Keratinocyte (primary cell): ENCODE results near the gene NUBP2. TPM values are rescaled to one million over a fixed set of nuclear protein-coding genes. Genes with fewer than 3 reads are reported as not detected.

Experiments used
- DNase-seq: peaks from one replicate; pipeline ENCODE4 v3.0.0-alpha.2; 2011; ENCODE audit warnings: low read depth, missing footprints, low spot score
- FAIRE-seq: peaks from 2 replicates; lab custom pipeline; 2011; peaks lifted over from hg19 to GRCh38; lab: Jason Lieb, UNC
- H2AFZ ChIP-seq: 2 replicates; pipeline ENCODE4 v1.6.0; 2012; ENCODE audit warnings: low read length, control low read depth, inconsistent platforms; ENCODE audit not compliant: control insufficient read depth
- H3K27ac ChIP-seq: 2 replicates; pipeline ENCODE4 v1.5.1; 2011; ENCODE audit warnings: low read length; ENCODE audit not compliant: control insufficient read depth, insufficient read depth
- H3K27me3 ChIP-seq: 3 replicates; pipeline ENCODE4 v1.6.0; 2011; ENCODE audit warnings: low read length; ENCODE audit not compliant: control insufficient read depth, insufficient read depth; ENCODE audit errors: extremely low read depth
- H3K36me3 ChIP-seq, 2 experiments: 2 replicates in 1 of 2; 3 replicates in 1 of 2; pipeline ENCODE4 v1.5.1; 2011; ENCODE audit warnings: low read length in 2 of 2, mild to moderate bottlenecking in 1 of 2; ENCODE audit not compliant: control insufficient read depth in 2 of 2, insufficient read depth in 2 of 2; ENCODE audit errors: extremely low read depth in 1 of 2
- H3K4me1 ChIP-seq: 3 replicates; pipeline ENCODE4 v1.5.1; 2011; ENCODE audit warnings: low read length; ENCODE audit not compliant: control insufficient read depth, insufficient read depth; ENCODE audit errors: extremely low read depth
- H3K4me2 ChIP-seq: 3 replicates; pipeline ENCODE4 v1.6.0; 2011; ENCODE audit warnings: low read depth, low read length; ENCODE audit not compliant: control insufficient read depth, insufficient read depth; ENCODE audit errors: extremely low read depth
- H3K4me3 ChIP-seq, 3 experiments: fragments of 200-600 bp in 1 of 3; sonication (generic) in 1 of 3; 2 replicates in 2 of 3; 3 replicates in 1 of 3; pipeline ENCODE4 v1.5.1; 2011 to 2016; ENCODE audit warnings: low read length in 3 of 3, mild to moderate bottlenecking in 3 of 3, control low read depth in 2 of 3, inconsistent platforms in 1 of 3, low read depth in 1 of 3, mixed read lengths in 1 of 3, mixed run types in 1 of 3, moderate library complexity in 1 of 3; ENCODE audit not compliant: control insufficient read depth in 2 of 3, insufficient read depth in 2 of 3; ENCODE audit errors: extremely low read depth in 1 of 3
- H3K79me2 ChIP-seq: 2 replicates; pipeline ENCODE4 v1.6.0; 2012; ENCODE audit warnings: low read length; ENCODE audit not compliant: control insufficient read depth, insufficient read depth
- H3K9ac ChIP-seq: 3 replicates; pipeline ENCODE4 v1.6.0; 2011; ENCODE audit warnings: low read length; ENCODE audit not compliant: control insufficient read depth, insufficient read depth; ENCODE audit errors: extremely low read depth
- H3K9me1 ChIP-seq: 3 replicates; pipeline ENCODE4 v1.6.0; 2011; ENCODE audit warnings: low read length; ENCODE audit not compliant: control insufficient read depth, insufficient read depth; ENCODE audit errors: extremely low read depth
- H3K9me3 ChIP-seq: 2 replicates; pipeline ENCODE4 v1.5.1; 2012; ENCODE audit warnings: low read depth, low read length; ENCODE audit not compliant: control insufficient read depth
- H4K20me1 ChIP-seq: 3 replicates; pipeline ENCODE4 v1.6.0; 2011; ENCODE audit warnings: low read length; ENCODE audit not compliant: control insufficient read depth, insufficient read depth; ENCODE audit errors: extremely low read depth
- EZH2 ChIP-seq: IDR thresholded peaks from one replicate; pipeline ENCODE4 v1.6.1; 2012; ENCODE audit warnings: inconsistent platforms, mild to moderate bottlenecking, low read length, moderate library complexity
- dilution Hi-C: fragments of 300-500 bp; cut with MboI; formaldehyde crosslinking; loops from one replicate; pipeline ENCODE4 v1.7.0; 2020; ENCODE audit warnings: low sequenced_read_pairs; ENCODE audit not compliant: extremely low pct_ligation_motif_present
- polyA plus RNA-seq, 5 experiments: library from polyadenylated mRNA; depleted of rRNA in 3 of 5; stranded (reverse) in 3 of 5; stranded (forward) in 1 of 5; unstranded in 1 of 5; fragments of >200 nt; gene quantifications; 1 replicate in 1 of 5; 2 replicates in 3 of 5; 3 replicates in 1 of 5; pipeline versions ENCODE4 v1.2.1 to v1.2.3, GENCODE V29; 2011 to 2012; ENCODE audit warnings: missing spikeins in 2 of 5, low read depth in 1 of 5, low replicate concordance in 1 of 5
- TF ChIP-seq, protein P1 (sequence below), 3 experiments: IDR thresholded peaks in 1 of 3; conservative IDR thresholded peaks in 1 of 3; optimal IDR thresholded peaks in 1 of 3; 2 replicates in 2 of 3; 3 replicates in 1 of 3; pipeline versions ENCODE3 to v1.5.1; 2011; ENCODE audit warnings: low read length in 3 of 3, mild to moderate bottlenecking in 3 of 3, moderate library complexity in 2 of 3, control low read depth in 1 of 3, inconsistent platforms in 1 of 3; ENCODE audit not compliant: insufficient read depth in 2 of 3; ENCODE audit errors: extremely low read depth in 1 of 3

Gene NUBP2
- polyA plus RNA-seq, 1 donor (not counting 4 experiments of a cell fraction or from before 2014, with no cell fraction given) = 24.4 TPM

DNA sequence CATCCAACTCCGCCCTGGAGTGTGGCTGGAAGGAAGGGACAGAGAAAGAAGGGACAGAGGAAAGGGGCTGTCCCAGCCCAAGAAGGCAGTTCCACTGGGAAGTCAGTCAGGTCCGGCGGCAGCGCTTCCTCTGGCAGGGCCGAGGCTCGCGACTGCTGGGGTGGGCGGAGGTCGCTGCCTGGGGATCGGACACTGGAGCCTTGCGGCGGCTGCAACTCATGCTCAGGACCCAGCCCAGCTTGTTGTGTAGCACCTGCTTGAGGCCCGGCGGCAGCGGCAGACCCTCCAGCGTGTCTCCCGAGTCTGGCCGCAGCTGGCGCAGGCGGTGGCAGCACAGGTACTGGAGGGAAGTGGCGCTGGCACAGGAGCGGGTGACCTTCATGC is 5.8 kb upstream of the NUBP2 start:
- Histone ChIP-seq H2AFZ (no peak overlapping the region), H3K4me3 (no peak overlapping the region), H3K27me3 (no peaks in the 10 kb centered on the region), H4K20me1 (peaks cover 2% of the 10 kb centered on the region), H3K9me1 (peaks cover 4% of the 10 kb centered on the region), H3K36me3 (peaks cover 3 to 16% of the 10 kb centered on the region in 2 experiments), H3K9ac (no peak overlapping the region), H3K27ac (no peak overlapping the region), H3K79me2 (peaks cover 32% of the 10 kb centered on the region), H3K4me2 (no peak overlapping the region), H3K9me3 (no peaks in the 10 kb centered on the region), H3K4me1 (peaks cover 22% of the 10 kb centered on the region)
- TF ChIP-seq, protein P1, sequence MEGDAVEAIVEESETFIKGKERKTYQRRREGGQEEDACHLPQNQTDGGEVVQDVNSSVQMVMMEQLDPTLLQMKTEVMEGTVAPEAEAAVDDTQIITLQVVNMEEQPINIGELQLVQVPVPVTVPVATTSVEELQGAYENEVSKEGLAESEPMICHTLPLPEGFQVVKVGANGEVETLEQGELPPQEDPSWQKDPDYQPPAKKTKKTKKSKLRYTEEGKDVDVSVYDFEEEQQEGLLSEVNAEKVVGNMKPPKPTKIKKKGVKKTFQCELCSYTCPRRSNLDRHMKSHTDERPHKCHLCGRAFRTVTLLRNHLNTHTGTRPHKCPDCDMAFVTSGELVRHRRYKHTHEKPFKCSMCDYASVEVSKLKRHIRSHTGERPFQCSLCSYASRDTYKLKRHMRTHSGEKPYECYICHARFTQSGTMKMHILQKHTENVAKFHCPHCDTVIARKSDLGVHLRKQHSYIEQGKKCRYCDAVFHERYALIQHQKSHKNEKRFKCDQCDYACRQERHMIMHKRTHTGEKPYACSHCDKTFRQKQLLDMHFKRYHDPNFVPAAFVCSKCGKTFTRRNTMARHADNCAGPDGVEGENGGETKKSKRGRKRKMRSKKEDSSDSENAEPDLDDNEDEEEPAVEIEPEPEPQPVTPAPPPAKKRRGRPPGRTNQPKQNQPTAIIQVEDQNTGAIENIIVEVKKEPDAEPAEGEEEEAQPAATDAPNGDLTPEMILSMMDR (optimal IDR thresholded peaks at IDR 0.05 in 1 of 3, IDR thresholded peaks at IDR 0.05 in 1 of 3, conservative IDR thresholded peaks at IDR 0.05 in 1 of 3; ENCODE audit: extremely low read depth in 1 of 3, insufficient read depth in 2 of 3, low read length in 3 of 3) = no peak
- no peak for TF ChIP-seq EZH2
- DNase-seq = no peak
- dilution Hi-C loops = no loop called here
- no peak for FAIRE-seq

DNA sequence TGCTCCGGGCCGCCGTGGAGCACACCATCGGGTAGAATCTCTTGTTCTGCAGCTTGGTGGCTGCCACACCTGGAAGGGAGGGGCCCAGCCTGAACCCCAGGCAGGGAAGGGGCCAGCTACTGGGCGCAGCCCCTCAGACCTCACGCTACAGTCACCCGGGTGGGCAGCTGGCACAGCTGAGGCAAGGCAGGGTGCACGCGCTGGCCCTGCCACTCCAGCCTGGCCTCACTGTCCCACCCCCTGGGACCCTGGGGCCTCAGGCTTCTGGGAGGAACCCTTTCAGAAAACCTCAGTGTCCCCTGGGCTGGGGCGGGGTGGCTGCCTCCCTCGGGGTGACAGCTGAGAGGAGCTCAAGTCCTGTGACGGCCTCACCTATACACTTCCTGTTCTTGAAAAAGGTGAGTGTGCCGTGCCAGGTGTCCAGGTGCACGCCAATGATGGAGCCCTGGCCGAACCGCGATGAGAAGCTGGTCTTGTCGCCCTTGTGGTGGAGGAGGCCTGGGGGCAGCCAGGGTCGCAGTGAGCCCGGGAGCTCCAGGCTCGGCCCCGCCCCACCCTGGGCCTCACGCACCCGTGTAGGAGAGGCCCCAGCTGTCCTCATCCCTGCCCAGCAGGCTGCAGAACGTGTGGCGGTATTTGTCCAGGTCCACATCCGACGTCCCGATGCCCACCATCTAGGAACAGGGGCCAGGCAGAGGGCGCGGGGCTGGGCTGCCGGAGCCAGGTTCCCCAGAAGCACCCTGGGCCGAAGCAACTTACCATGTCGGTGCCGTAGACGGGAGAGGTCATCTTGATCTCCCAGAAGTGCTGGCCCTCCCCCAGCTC is 5.2 kb upstream of the NUBP2 start:
- Histone ChIP-seq H3K27me3 (no peaks in the 10 kb centered on the region), H4K20me1 (peaks cover 2% of the 10 kb centered on the region), H3K4me2 (no peak overlapping the region), H3K9me1 (peaks cover 4% of the 10 kb centered on the region), H3K4me1 (peaks cover 19% of the 10 kb centered on the region), H3K27ac (no peak overlapping the region), H3K9ac (no peak overlapping the region), H3K79me2 (peaks cover 26% of the 10 kb centered on the region), H3K36me3 (peaks cover 3 to 16% of the 10 kb centered on the region in 2 experiments), H3K9me3 (no peaks in the 10 kb centered on the region), H2AFZ (no peak overlapping the region), H3K4me3 (no peak overlapping the region)
- dilution Hi-C loops = no loop called here
- FAIRE-seq (no peak), DNase-seq (no peak)
- TF ChIP-seq EZH2 = no peak
- TF ChIP-seq, protein P1 (optimal IDR thresholded peaks at IDR 0.05 in 1 of 3, IDR thresholded peaks at IDR 0.05 in 1 of 3, conservative IDR thresholded peaks at IDR 0.05 in 1 of 3; ENCODE audit: extremely low read depth in 1 of 3, insufficient read depth in 2 of 3, low read length in 3 of 3) = no peak
